ENCODE results near the gene PACS2.

PACS2 gene

DNA sequence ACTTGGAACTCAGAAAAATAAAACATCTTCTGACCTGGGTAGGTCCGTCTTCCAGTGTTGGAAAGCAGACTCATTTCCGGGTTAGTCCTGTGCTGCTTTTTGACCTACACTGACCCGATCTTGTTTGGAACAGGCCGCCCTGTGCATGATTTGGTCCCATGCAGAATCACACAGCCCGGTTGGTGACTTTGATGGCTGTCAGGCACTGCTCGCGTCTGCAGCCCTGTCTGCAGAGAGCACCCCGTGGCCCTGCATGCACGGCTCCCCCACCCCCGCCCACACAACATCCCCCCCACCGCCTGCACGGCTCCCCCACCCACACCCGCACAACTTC lies 31.6 kb downstream of the PACS2 start:
- no peak for TF ChIP-seq EP300 (IDR thresholded peaks at IDR 0.05; ENCODE audit: borderline replicate concordance)
- no peak for TF ChIP-seq CREB1 (IDR thresholded peaks at IDR 0.05; ENCODE audit: low read depth)
- no peak for TF ChIP-seq EGR1 (IDR thresholded peaks at IDR 0.05)
- TF ChIP-seq TAF1 (IDR thresholded peaks at IDR 0.05; ENCODE audit: low read depth), result no peak
- no peak for TF ChIP-seq RAD21 (IDR thresholded peaks at IDR 0.05; ENCODE audit: low read depth)
- TF ChIP-seq FOXM1 (IDR thresholded peaks at IDR 0.05; ENCODE audit: borderline replicate concordance, low read depth), result no peak
- TF ChIP-seq CEBPB (IDR thresholded peaks at IDR 0.05), result no peak
- no peak for TF ChIP-seq TEAD4 (IDR thresholded peaks at IDR 0.05)
- no peak for TF ChIP-seq ZBTB7A (IDR thresholded peaks at IDR 0.05; ENCODE audit: low read depth)
- TF ChIP-seq TCF12 (IDR thresholded peaks at IDR 0.05; ENCODE audit: low read depth), result no peak

DNA sequence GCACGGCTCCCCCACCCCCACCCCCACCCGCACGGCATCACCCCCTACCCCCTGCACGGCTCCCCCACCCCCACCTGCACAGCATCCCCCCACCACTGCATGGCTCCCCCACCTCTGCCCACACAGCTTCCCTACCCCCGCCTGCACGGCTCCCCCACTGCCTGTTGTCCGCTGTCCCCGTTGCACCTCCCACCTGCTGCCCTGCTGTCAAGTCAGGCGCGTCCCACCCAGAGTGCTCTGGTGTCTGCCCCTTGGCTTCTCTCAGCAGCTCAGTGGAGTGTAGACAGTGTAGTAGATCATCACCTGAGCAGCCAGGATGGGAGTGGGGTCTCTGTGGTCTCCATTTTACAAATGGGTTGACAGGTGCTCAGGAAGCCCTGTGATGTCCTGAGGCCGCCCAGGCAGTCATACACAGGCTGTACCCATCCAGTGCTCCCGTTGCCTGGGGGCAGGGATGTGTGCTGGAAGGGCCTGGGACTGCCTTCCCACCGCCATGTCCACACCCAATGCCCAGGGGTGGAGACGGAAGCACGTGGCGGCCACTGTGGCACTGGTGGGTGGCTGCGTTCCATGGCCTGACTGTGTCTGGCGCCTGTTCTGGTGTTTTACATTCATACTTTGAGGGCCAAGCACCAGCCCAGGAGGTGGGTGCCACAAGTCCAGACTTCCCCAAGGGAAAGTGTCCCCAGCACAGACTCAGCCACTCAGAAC lies 32.5 kb downstream of the PACS2 start:
- TF ChIP-seq CEBPB (IDR thresholded peaks at IDR 0.05) (no peak), EGR1 (IDR thresholded peaks at IDR 0.05) (no peak), TAF1 (IDR thresholded peaks at IDR 0.05; ENCODE audit: low read depth) (no peak)
- TF ChIP-seq, protein P1, sequence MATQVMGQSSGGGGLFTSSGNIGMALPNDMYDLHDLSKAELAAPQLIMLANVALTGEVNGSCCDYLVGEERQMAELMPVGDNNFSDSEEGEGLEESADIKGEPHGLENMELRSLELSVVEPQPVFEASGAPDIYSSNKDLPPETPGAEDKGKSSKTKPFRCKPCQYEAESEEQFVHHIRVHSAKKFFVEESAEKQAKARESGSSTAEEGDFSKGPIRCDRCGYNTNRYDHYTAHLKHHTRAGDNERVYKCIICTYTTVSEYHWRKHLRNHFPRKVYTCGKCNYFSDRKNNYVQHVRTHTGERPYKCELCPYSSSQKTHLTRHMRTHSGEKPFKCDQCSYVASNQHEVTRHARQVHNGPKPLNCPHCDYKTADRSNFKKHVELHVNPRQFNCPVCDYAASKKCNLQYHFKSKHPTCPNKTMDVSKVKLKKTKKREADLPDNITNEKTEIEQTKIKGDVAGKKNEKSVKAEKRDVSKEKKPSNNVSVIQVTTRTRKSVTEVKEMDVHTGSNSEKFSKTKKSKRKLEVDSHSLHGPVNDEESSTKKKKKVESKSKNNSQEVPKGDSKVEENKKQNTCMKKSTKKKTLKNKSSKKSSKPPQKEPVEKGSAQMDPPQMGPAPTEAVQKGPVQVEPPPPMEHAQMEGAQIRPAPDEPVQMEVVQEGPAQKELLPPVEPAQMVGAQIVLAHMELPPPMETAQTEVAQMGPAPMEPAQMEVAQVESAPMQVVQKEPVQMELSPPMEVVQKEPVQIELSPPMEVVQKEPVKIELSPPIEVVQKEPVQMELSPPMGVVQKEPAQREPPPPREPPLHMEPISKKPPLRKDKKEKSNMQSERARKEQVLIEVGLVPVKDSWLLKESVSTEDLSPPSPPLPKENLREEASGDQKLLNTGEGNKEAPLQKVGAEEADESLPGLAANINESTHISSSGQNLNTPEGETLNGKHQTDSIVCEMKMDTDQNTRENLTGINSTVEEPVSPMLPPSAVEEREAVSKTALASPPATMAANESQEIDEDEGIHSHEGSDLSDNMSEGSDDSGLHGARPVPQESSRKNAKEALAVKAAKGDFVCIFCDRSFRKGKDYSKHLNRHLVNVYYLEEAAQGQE (IDR thresholded peaks at IDR 0.05; ENCODE audit: low read depth), result no peak

DNA sequence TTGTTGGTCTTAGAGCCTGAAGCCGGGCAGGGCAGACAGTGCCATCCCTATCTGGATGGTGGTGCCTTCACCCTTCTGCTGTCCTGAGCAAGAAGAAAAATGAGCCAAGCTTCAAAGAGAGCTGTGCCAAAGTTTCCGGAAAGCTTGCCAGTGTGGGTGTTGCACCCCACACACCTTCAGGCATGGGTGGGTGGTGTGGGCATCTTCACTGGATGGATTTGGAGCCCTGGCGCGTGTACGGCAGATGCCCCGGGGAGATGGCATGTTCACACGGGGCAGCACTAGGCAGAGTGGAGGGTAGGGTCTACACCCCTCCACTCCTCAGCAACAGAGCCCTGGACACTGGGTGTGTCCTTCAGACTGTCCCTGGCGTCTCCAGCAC lies 33.0 kb downstream of the PACS2 start:
- TF ChIP-seq NFIC (IDR thresholded peaks at IDR 0.05), result no peak
- no peak for TF ChIP-seq TAF1 (IDR thresholded peaks at IDR 0.05; ENCODE audit: low read depth)
- TF ChIP-seq, protein P2, sequence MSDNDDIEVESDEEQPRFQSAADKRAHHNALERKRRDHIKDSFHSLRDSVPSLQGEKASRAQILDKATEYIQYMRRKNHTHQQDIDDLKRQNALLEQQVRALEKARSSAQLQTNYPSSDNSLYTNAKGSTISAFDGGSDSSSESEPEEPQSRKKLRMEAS (IDR thresholded peaks at IDR 0.05), result no peak

DNA sequence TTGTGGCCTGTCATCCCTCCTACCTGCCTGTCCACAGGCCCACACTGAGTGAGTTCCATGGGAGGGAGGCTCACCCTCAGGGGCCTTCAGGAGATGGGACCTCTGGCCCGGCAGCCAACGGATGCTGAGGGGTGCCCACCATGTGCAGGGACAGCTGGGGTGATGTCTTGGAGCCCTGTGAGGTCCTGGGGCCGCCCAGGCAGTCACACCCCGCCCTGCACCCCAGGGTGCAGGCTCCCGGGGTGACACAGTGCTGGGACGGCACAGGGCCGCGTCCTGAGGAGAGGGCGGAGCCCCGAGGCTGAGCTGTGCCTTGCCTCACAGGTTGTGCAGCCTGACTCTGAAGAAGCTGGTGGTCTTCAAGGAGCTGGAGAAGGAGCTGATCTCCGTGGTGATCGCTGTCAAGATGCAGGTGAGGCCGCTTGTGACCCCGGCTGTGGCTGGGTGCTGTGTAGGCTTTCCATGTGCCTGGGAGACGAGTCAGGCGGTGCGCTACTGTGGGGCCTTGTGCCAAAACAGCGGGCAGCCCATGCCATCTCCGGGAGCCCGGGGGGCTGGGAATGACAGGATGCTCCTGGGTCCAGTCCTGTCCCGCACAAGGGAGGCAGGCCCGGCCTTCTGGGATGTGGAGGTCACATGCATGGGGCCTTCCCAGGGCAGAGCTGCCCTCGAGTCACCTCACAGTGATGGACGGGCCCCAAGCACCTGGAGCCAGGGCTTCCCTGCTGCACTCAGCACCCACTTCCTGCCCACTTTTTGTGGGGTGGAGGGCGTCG lies 33.8 kb downstream of the PACS2 start:
- TF ChIP-seq FOXM1 (IDR thresholded peaks at IDR 0.05; ENCODE audit: borderline replicate concordance, low read depth) (no peak), TAF1 (IDR thresholded peaks at IDR 0.05; ENCODE audit: low read depth) (no peak)

DNA sequence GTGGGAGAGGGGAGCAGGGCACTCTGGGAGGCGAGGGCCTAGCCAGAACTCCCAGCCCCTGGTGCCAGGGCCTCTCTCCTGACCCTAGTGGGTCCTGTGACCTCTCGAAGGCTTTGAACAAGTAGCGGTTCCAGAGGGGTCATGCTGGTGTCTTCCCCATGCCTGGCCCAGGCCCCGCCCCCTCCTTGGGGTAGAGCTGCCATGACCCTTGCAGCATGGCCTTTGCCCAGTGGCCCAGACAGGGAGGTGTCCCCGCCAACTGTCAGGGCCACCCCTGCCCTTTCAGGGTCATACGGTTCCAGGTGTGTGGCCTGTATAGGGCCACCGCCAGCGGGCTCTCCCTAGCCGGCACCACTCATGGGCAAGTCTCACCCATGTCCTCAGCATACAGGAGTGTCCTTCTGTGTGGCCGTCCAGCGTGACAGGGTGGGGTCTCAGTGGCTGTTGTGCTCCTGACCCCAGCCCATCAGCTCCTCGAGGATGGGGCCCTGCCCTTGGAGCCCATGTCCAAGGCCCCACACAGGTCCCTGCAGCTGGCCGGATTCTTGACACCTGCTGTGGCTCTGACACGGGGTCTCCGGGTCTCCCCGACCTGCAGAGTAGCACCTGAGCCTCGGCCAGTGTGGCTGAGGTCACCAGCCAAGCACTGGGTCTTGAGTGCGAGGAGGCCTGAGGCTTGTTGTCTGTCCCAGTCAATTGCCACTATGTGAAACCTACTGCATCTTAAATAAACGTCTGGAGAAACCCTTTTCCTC lies 34.6 kb downstream of the PACS2 start:
- TF ChIP-seq, protein P2 (IDR thresholded peaks at IDR 0.05), result no peak
- TF ChIP-seq YY1 (IDR thresholded peaks at IDR 0.05; ENCODE audit: low read depth) (no peak), ZBTB7A (IDR thresholded peaks at IDR 0.05; ENCODE audit: low read depth) (no peak), TCF12 (IDR thresholded peaks at IDR 0.05; ENCODE audit: low read depth) (no peak), TEAD4 (IDR thresholded peaks at IDR 0.05) (no peak), TAF1 (IDR thresholded peaks at IDR 0.05; ENCODE audit: low read depth) (no peak), CREB1 (IDR thresholded peaks at IDR 0.05; ENCODE audit: low read depth) (no peak), EP300 (IDR thresholded peaks at IDR 0.05; ENCODE audit: borderline replicate concordance) (no peak), FOXM1 (IDR thresholded peaks at IDR 0.05; ENCODE audit: borderline replicate concordance, low read depth) (no peak), NFIC (IDR thresholded peaks at IDR 0.05) (no peak)
- TF ChIP-seq, protein P1 (IDR thresholded peaks at IDR 0.05; ENCODE audit: low read depth), result no peak

DNA sequence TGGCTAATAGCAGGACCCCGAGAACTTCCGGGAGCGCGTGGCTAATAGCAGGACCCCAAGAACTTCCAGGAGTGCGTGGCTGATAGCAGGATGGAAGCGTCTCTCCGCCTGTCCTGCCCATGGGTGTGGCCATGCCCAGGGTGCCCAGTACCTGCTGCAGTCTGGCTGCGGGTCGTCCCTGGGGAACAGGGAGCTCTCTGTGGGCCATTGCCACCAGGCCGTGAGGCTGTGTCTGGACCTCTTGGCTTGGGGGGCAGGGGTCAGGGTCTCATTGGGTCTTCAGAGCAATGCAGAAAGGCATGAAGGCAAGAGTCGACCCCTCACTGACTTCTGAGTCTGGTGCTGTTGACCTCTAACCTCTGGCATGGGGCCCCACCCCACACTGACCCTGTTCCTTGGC lies 35.4 kb downstream of the PACS2 start:
- TF ChIP-seq, protein P3, sequence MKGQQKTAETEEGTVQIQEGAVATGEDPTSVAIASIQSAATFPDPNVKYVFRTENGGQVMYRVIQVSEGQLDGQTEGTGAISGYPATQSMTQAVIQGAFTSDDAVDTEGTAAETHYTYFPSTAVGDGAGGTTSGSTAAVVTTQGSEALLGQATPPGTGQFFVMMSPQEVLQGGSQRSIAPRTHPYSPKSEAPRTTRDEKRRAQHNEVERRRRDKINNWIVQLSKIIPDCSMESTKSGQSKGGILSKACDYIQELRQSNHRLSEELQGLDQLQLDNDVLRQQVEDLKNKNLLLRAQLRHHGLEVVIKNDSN (IDR thresholded peaks at IDR 0.05), result no peak
- TF ChIP-seq, protein P2 (IDR thresholded peaks at IDR 0.05), result no peak
- TF ChIP-seq, protein P1 (IDR thresholded peaks at IDR 0.05; ENCODE audit: low read depth), result no peak
- TF ChIP-seq TCF12 (IDR thresholded peaks at IDR 0.05; ENCODE audit: low read depth) (no peak), CEBPB (IDR thresholded peaks at IDR 0.05) (no peak)

Data from Ishikawa (cell line).